ENCODE measurements around the gene STOX1. TPM values are rescaled to one million over a fixed set of nuclear protein-coding genes. Genes with fewer than 3 reads are reported as not detected.

The STOX1 gene
- polyA plus RNA-seq, 1 donor from 2014 or later = 1.2 TPM

GRCh38 chr10:68870545-68871104 lies 43.3 kb downstream of the STOX1 start:
- Histone ChIP-seq H3K9ac (ENCODE audit: low read length) (no peak overlapping the region), H3K4me2 (ENCODE audit: low read length) (no peak overlapping the region), H3K79me2 (replicated peaks; ENCODE audit: insufficient read depth, low read length) (no peaks in the 10 kb centered on the region), H3K4me3 (ENCODE audit: low read length) (no peak overlapping the region), H3K36me3 (ENCODE audit: insufficient read depth, low read length) (no peaks in the 10 kb centered on the region), H3F3A (ENCODE audit: insufficient read depth, low read length, poor library complexity, severe bottlenecking) (no peaks in the 10 kb centered on the region), H4K20me1 (ENCODE audit: insufficient read depth) (no peaks in the 10 kb centered on the region), H2AFZ (ENCODE audit: low read depth, low read length) (no peak overlapping the region), H3K27ac (ENCODE audit: low read length) (no peak overlapping the region), H3K27me3 (ENCODE audit: insufficient read depth, low read depth, low read length) (no peaks in the 10 kb centered on the region), H3K9me2 (ENCODE audit: insufficient read depth, low read length) (no peaks in the 10 kb centered on the region), H3K9me3 (ENCODE audit: low read length) (no peaks in the 10 kb centered on the region)
- no peak for TF ChIP-seq CTCF (IDR thresholded peaks at IDR 0.05; ENCODE audit: poor library complexity, severe bottlenecking)
- TF ChIP-seq MXI1 (conservative IDR thresholded peaks at IDR 0.05; ENCODE audit: poor library complexity, severe bottlenecking) = no peak
- TF ChIP-seq POLR2AphosphoS5 (IDR thresholded peaks at IDR 0.05) = no peak
- TF ChIP-seq TAF1 (IDR thresholded peaks at IDR 0.05; ENCODE audit: low read depth) = no peak
- TF ChIP-seq RAD21 (conservative IDR thresholded peaks at IDR 0.05) = no peak
- no peak for TF ChIP-seq REST (IDR thresholded peaks at IDR 0.05; ENCODE audit: borderline replicate concordance)
- TF ChIP-seq EP300 (conservative IDR thresholded peaks at IDR 0.05; ENCODE audit: poor library complexity, severe bottlenecking) = no peak
- no peak for TF ChIP-seq SMC3 (conservative IDR thresholded peaks at IDR 0.05; ENCODE audit: poor library complexity)

- Histone ChIP-seq H3K9me3 (ENCODE audit: low read length) (no peaks in the 10 kb centered on the region), H3K27me3 (ENCODE audit: insufficient read depth, low read depth, low read length) (no peaks in the 10 kb centered on the region), H3K4me2 (ENCODE audit: low read length) (no peak overlapping the region), H3K9me2 (ENCODE audit: insufficient read depth, low read length) (no peaks in the 10 kb centered on the region), H3F3A (ENCODE audit: insufficient read depth, low read length, poor library complexity, severe bottlenecking) (no peaks in the 10 kb centered on the region), H3K9ac (ENCODE audit: low read length) (no peak overlapping the region), H3K4me3 (ENCODE audit: low read length) (no peak overlapping the region), H3K36me3 (ENCODE audit: insufficient read depth, low read length) (no peaks in the 10 kb centered on the region), H3K27ac (ENCODE audit: low read length) (no peak overlapping the region), H3K79me2 (replicated peaks; ENCODE audit: insufficient read depth, low read length) (no peaks in the 10 kb centered on the region), H4K20me1 (ENCODE audit: insufficient read depth) (no peaks in the 10 kb centered on the region), H2AFZ (ENCODE audit: low read depth, low read length) (no peak overlapping the region)
- TF ChIP-seq POLR2AphosphoS5 (IDR thresholded peaks at IDR 0.05) (no peak), EP300 (conservative IDR thresholded peaks at IDR 0.05; ENCODE audit: poor library complexity, severe bottlenecking) (no peak), MXI1 (conservative IDR thresholded peaks at IDR 0.05; ENCODE audit: poor library complexity, severe bottlenecking) (no peak)
These were observed 43.9 kb downstream of the STOX1 start for GRCh38 chr10:68871105-68871711.

Data from neural cell (in vitro differentiated cells).